Measurements from ENCODE around the gene ANGPTL7.
"Not testable (repeated sequence)": the region's sequence is repeated elsewhere in the genome, so short reads cannot be mapped to it uniquely, and the experiment has no call there.

Gene ANGPTL7

DNA sequence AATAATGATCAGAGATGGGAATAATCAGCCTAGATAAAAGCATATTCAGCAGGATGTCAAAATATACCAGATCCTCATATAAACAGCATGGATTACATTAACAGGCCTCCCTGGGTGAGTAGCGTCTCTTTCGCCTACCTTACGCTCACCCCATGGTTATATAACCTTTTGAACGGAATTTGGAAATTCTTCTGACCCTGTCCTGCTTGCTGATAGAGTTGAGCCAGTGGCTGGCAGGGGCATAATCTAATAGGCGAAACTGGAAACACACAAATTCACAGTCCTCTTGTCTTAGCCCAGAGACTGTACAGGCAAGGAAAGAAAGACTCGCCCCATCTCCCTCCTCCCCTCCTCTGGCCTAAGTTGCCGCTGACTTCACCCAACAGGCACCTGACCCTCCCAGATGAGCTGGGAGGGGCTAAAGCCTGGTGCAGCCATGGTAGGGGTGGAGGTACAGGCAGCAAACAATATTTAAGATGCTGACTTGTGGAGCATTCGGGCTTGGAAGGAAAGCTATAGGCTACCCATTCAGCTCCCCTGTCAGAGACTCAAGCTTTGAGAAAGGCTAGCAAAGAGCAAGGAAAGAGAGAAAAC lies at the start of gene ANGPTL7:
Gene ANGPTL7 (plus strand): TSS at position 498 of the 594 bp plus-strand sequence. CDS start 225 bp downstream, outside the sequence.
- DNase-seq (ENCODE audit: low read depth in 1 of 2, low spot score in 1 of 2) = no peak

DNA sequence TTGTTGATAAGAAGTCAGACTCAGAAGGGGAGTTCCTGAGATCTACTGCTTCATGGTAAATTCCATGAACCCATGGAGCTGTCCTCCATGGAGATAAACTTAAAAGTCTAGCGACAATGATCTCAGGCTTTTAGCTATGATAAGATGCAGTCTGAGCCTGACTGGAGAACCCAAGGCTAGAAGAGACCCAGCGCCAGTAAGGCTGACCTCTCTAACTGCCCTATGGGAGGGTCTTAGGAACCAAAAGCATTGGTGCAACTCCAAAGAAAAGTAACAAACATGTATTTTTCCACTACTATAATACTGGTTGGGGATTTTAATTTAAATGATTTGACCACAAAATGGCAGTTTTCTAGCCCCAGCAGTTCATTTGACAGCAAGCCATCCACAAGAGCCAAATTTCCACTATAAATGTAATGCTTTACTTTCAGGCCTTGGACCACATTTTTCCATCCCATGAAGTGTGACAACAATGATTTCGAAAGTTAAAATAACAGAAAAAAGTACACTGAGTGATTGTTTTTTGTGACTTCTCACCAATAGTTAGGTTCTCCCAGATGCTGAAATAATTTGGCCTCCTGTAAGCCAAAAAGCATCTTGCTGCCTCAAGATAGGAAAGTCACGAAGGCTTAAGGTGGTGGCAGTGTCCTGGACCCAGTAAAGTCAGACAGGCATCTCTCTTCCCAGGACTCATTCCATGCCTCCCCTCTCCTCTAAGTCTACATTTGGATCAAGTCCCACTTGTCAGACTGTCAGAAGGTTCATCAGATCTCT lies 46.4 kb upstream of the ANGPTL7 start:
- no peak for DNase-seq (ENCODE audit: low read depth in 1 of 2, low spot score in 1 of 2)

DNA sequence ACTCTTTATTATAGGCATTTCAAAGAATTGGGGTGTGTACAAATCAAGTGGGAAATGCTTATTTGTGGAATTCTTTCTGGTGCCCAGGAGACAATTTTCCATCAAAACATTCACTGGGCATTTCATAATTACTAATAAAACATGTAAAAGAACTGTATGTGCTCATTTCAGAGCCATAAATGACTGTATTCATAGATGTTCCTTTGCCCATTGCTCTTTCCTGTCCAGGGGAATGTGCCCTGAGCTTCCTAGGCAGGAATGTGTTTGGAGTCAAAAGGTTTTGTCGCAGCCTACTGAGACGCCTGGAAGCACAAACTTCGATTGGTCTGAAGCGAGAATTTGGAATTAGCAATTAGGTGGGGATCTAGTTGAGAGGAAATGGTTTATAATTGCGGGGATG lies 45.8 kb upstream of the ANGPTL7 start:
- DNase-seq (ENCODE audit: low read depth in 1 of 2, low spot score in 1 of 2) = no peak

GRCh38 chr1:11143907-11144306 lies 45.2 kb upstream of the ANGPTL7 start:
- no peak for DNase-seq (ENCODE audit: low read depth in 1 of 2, low spot score in 1 of 2)

- DNase-seq (ENCODE audit: low read depth in 1 of 2, low spot score in 1 of 2) = no peak
Measured at GRCh38 chr1:11144570-11145256, 44.4 kb upstream of the ANGPTL7 start.

GRCh38 chr1:11145741-11146140 lies 43.4 kb upstream of the ANGPTL7 start:
- no peak for DNase-seq (ENCODE audit: low read depth in 1 of 2, low spot score in 1 of 2)

DNA sequence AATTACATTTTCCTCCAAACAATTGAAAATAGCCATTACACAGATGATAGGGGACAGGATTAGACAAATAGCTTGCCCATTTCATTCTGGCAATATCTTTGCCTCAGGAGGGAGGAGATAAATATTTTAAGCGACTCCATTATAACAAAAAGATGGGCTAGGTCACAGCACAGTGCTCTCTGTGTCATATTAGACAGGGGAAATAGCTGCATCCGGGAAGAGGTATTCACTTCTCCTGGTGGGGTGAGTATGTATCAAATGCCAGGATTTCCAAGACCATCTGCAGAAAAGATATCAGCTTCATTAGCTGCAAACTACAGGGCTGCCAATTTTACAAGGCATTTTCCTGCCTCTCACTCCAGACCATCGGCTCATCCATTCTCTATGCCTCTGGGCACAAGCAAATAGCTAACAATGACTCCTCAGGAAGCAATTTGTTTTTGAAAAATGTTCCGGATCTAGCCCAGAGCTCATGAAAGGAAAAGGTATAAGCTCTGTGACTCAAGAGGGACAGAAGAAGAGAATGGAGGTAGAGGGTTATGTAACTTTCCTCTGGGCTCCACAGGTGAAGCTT lies 41.9 kb upstream of the ANGPTL7 start:
- no peak for DNase-seq (ENCODE audit: low read depth in 1 of 2, low spot score in 1 of 2)

DNA sequence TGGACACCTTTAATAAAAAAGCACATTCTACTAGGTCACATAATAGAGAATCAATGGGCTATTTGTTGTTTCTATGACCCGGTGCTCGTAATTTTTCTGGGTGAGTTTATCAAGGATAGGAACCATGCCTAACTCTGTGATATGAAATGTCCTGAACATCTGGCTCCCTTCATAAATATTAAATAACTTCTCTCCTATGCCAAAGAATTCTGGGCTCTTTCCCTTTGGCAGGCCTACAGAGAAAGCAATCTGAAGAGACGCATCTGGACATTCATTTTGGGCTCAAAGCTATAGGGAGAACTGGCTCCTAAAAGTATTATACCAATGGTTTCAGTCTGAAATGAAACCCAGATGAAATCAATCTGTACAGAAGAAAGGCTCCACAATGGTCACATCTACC lies 38.8 kb upstream of the ANGPTL7 start:
- no peak for DNase-seq (ENCODE audit: low read depth in 1 of 2, low spot score in 1 of 2)

GRCh38 chr1:11151114-11151513 lies 38.0 kb upstream of the ANGPTL7 start:
- no peak for DNase-seq (ENCODE audit: low read depth in 1 of 2, low spot score in 1 of 2)

- no peak for DNase-seq (ENCODE audit: low read depth in 1 of 2, low spot score in 1 of 2)
Measured at GRCh38 chr1:11151826-11152612, 37.1 kb upstream of the ANGPTL7 start.

- no peak for DNase-seq (ENCODE audit: low read depth in 1 of 2, low spot score in 1 of 2)
Measured at GRCh38 chr1:11152755-11153154, 36.4 kb upstream of the ANGPTL7 start.

- no peak for DNase-seq (ENCODE audit: low read depth in 1 of 2, low spot score in 1 of 2)
Measured at GRCh38 chr1:11153184-11153583, 36.0 kb upstream of the ANGPTL7 start.

DNA sequence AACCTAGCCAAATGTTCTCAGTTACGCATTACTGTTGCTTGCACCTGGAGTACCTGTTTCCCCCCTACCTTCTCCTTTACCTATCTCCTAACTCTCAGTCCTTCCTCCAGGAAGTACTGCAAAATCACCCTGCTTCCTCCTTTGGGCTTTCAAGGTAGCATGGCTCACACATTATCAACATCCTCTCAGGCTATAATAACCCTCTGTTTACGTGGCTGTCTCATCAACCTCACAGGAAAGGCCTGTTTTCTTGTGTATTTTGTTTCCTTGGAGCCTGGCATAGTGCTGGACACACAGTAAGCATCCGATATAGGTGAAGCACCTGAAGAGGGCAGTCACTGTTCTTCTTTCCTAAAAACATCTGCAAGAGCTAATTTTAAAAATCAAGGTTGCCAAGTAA lies 32.7 kb upstream of the ANGPTL7 start:
- no peak for DNase-seq (ENCODE audit: low read depth in 1 of 2, low spot score in 1 of 2)

DNA sequence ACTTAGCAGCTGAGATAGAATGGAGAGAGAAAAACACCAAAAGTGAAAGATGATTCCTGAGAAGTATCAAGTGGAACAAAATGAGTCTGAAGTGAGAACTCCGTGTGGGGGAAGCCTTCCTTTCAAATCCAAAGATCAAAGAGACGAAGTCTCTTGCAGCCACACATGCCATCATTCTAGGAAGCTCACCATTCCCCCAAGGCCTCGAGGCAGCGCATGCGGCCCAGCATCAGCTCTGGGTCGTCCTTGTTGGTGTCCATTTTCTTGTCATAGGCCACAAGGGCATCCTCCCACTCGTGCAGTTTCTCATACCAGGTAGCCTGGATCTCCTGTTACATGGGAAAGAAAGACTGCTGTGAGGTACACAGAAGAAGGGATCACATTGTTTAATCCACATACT lies 32.2 kb upstream of the ANGPTL7 start:
- no peak for DNase-seq (ENCODE audit: low read depth in 1 of 2, low spot score in 1 of 2)

DNA sequence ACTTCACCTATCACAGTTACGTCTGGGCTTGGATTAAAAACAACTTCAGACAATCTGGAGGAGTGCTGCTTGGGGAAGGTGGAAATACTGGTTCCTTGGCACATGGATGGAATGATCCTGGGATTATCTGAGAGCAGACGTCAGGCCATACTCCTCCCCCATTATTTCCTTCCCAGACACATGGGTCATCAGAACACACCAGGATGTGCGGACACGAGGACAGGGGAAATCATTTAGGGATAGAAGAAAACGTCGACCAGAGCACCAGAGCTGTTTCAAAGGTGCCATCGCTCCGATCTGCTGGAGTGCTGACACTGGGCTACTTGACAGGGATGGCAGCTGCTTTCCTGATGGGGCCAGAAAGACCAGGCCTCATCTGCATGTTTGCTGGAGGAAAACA lies 31.8 kb upstream of the ANGPTL7 start:
- DNase-seq (ENCODE audit: low read depth in 1 of 2, low spot score in 1 of 2) = no peak

DNA sequence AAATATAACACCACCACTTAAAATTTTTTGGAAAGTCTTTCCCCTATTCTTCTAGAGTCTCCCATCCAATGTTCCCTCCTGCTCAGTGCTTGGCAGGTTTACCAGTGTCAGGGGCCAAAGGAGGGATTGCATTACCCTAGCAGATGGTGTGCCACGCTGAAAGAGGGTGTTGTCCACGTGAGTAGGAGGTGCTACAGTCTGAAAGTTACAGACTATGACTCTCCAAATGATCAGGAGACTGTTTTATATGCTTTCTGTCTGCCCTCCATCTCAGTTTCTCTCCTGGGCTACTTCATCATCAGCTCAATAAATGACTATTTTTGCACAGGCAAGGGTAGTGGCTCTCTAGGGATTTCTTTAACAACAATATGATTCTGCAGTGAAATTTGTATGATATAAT lies 31.3 kb upstream of the ANGPTL7 start:
- no peak for DNase-seq (ENCODE audit: low read depth in 1 of 2, low spot score in 1 of 2)

- no peak for DNase-seq (ENCODE audit: low read depth in 1 of 2, low spot score in 1 of 2)
Measured at GRCh38 chr1:11158291-11158690, 30.9 kb upstream of the ANGPTL7 start.

GRCh38 chr1:11158720-11159321 lies 30.3 kb upstream of the ANGPTL7 start:
- no peak for DNase-seq (ENCODE audit: low read depth in 1 of 2, low spot score in 1 of 2)

DNA sequence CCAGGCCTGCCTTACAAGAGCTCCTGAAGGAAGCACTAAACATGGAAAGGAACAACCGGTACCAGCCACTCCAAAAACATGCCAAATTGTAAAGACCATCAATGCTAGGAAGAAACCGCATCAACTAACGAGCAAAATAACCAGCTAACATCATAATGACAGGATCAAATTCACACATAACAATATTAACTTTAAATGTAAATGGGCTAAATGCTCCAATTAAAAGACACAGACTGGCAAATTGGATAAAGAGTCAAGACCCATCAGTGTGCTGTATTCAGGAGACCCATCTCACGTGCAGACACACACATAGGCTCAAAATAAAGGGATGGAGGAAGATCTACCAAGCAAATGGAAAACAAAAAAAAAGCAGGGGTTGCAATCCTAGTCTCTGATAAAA lies 26.4 kb upstream of the ANGPTL7 start:
- not testable (repeated sequence) for DNase-seq (ENCODE audit: low read depth in 1 of 2, low spot score in 1 of 2)

DNA sequence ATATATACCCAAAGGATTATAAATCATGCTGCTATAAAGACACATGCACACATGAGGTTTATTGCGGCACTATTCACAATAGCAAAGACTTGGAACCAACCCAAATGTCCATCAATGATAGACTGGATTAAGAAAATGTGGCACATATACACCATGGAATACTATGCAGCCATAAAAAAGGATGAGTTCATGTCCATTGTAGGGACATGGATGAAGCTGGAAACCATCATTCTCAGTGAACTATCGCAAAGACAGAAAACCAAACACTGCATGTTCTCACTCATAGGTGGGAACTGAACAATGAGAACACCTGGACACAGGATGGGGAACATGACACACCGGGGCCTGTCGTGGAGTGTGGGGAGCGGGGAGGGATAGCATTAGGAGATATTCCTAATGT lies 22.4 kb upstream of the ANGPTL7 start:
- not testable (repeated sequence) for DNase-seq (ENCODE audit: low read depth in 1 of 2, low spot score in 1 of 2)

DNA sequence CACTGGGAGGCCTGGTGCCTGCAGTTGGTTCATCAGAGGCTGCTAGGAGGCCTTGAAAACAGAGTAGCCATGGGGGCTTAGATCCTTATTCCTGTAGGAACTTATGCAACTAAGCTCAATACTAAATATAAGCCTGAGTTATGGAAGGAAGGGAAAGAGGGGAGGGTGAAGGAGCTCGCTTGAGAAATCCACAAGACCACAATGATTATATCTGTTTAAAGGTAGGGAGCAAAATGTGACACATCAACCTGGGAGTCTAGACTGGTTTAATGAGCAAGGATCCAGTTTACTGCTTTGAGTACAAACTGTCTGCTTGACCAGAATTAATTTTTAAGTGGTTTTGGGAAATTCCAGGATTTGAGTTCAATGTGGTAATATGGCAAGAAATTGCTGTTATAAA lies 20.4 kb upstream of the ANGPTL7 start:
- no peak for DNase-seq (ENCODE audit: low read depth in 1 of 2, low spot score in 1 of 2)

Data from activated T-helper 1 cell treated with anti-CD3 and anti-CD28 coated beads, Interleukin-2, amount 50 U/mL, for 16 hours (primary cell).